ENCODE results near the gene C1GALT1. TPM values are rescaled to one million over a fixed set of nuclear protein-coding genes. Genes with fewer than 3 reads are reported as not detected.

Gene C1GALT1
- total RNA-seq, 1 donor from 2014 or later, result 15.6 TPM

- peaks cover 22% of the 10 kb centered on the region for H3K4me1 Mint-ChIP-seq
- H3K27ac Mint-ChIP-seq (ENCODE audit: unreplicated experiment), result no peak overlapping the region
- TF ChIP-seq CTCF (conservative IDR thresholded peaks at IDR 0.05), result no peak
- H3K9me3 Mint-ChIP-seq, result no peaks in the 10 kb centered on the region
- peak overlapping the region; percentile 17 for H3K4me3 Mint-ChIP-seq
- no peaks in the 10 kb centered on the region for H3K36me3 Mint-ChIP-seq (ENCODE audit: low read depth)
- H3K27me3 Mint-ChIP-seq (ENCODE audit: low read depth), result peaks cover 2% of the 10 kb centered on the region
- no peak for DNase-seq (ENCODE audit: low read depth, low spot score)
Observed at GRCh38 chr7:7178906-7179305, 3.4 kb upstream of the C1GALT1 start.

GRCh38 chr7:7180725-7181449 lies 1.5 kb upstream of the C1GALT1 start:
- Mint-ChIP-seq H3K27me3 (ENCODE audit: low read depth) (peaks cover 2% of the 10 kb centered on the region), H3K4me1 (peaks cover 28% of the 10 kb centered on the region), H3K9me3 (no peaks in the 10 kb centered on the region), H3K4me3 (peak overlapping the region; percentile 68), H3K36me3 (ENCODE audit: low read depth) (no peaks in the 10 kb centered on the region), H3K27ac (ENCODE audit: unreplicated experiment) (no peak overlapping the region)
- DNase-seq (ENCODE audit: low read depth, low spot score), result no peak
- no peak for TF ChIP-seq CTCF (conservative IDR thresholded peaks at IDR 0.05)

DNA sequence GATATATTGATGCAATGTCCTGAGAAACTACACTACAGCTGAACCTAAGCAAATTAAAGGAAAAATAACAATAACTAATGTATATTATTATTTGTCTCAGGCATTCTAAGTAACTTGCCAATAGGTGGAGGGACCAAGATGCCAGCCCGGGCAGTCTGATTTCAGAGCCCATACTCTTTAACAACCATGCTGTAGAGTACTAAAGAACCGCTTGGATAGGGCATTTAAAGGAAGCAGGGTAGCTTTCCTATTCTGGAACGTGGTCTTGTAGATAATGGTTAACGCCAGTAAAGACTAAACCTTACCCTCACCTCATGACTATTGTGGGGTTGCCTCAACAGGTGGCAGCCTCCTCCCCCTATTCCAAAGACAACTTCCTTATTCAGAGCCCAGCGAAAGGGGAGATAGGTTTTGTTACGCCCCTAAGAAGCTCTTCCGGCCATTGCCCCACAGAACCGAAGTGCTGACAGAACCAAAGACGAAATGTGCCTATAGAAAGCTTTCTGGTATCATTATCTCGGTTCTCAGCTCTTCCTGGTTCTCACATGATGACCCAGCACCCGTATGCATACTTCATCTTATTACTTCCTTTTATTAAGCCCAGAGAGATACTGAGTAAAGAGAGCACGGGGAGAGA lies 707 bp upstream of the C1GALT1 start:
- Mint-ChIP-seq H3K4me1 (peaks cover 25% of the 10 kb centered on the region), H3K27ac (ENCODE audit: unreplicated experiment) (peak overlapping the region; percentile 21), H3K27me3 (ENCODE audit: low read depth) (peaks cover 2% of the 10 kb centered on the region), H3K9me3 (no peaks in the 10 kb centered on the region), H3K4me3 (peak overlapping the region; percentile 89), H3K36me3 (ENCODE audit: low read depth) (no peaks in the 10 kb centered on the region)
- no peak for DNase-seq (ENCODE audit: low read depth, low spot score)
- no peak for TF ChIP-seq CTCF (conservative IDR thresholded peaks at IDR 0.05)

GRCh38 chr7:7183061-7183837 lies 905 bp downstream of the C1GALT1 start:
- H3K27ac Mint-ChIP-seq (ENCODE audit: unreplicated experiment), result no peak overlapping the region
- no peak for TF ChIP-seq CTCF (conservative IDR thresholded peaks at IDR 0.05)
- peak overlapping the region; percentile 89 for H3K4me3 Mint-ChIP-seq
- no peaks in the 10 kb centered on the region for H3K9me3 Mint-ChIP-seq
- DNase-seq (ENCODE audit: low read depth, low spot score), result no peak
- no peaks in the 10 kb centered on the region for H3K36me3 Mint-ChIP-seq (ENCODE audit: low read depth)
- peaks cover 2% of the 10 kb centered on the region for H3K27me3 Mint-ChIP-seq (ENCODE audit: low read depth)
- H3K4me1 Mint-ChIP-seq, result peaks cover 18% of the 10 kb centered on the region

- Mint-ChIP-seq H3K36me3 (ENCODE audit: low read depth) (no peaks in the 10 kb centered on the region), H3K9me3 (no peaks in the 10 kb centered on the region), H3K4me1 (peaks cover 18% of the 10 kb centered on the region), H3K27me3 (ENCODE audit: low read depth) (peaks cover 2% of the 10 kb centered on the region), H3K27ac (ENCODE audit: unreplicated experiment) (no peak overlapping the region), H3K4me3 (peak overlapping the region; percentile 89)
- no peak for DNase-seq (ENCODE audit: low read depth, low spot score)
- no peak for TF ChIP-seq CTCF (conservative IDR thresholded peaks at IDR 0.05)
Observed at GRCh38 chr7:7183838-7184463, 1.6 kb downstream of the C1GALT1 start.
